HepG2 (cell line): ENCODE data around the gene AGMO.

Experiments used
- BRCA1 ChIP-seq: sonication (generic); formaldehyde crosslinking; IDR thresholded peaks from 2 replicates; pipeline ENCODE4 v1.4.0; 2020; ENCODE audit warnings: missing genetic modification reagents
- ELF1 ChIP-seq: sonication (generic); formaldehyde crosslinking; IDR thresholded peaks from 2 replicates; pipeline ENCODE4 v1.4.0; 2020; ENCODE audit warnings: missing genetic modification reagents
- EZH2 ChIP-seq: conservative IDR thresholded peaks from 2 replicates; pipeline ENCODE4 v1.6.1; 2012; ENCODE audit warnings: mild to moderate bottlenecking, low read depth, low read length, moderate library complexity
- FOXM1 ChIP-seq: sonication (generic); formaldehyde crosslinking; IDR thresholded peaks from 2 replicates; pipeline ENCODE4 v1.5.0; 2020; ENCODE audit warnings: missing genetic modification reagents
- SP1 ChIP-seq, 2 experiments: fragments of 450-650 bp in 1 of 2; sonication (generic) in 1 of 2; formaldehyde crosslinking in 1 of 2; IDR thresholded peaks; 2 replicates each; pipeline versions ENCODE4 v1.4.0 to v1.6.1; 2016 to 2020; ENCODE audit warnings: missing genetic modification reagents in 1 of 2
- SUZ12 ChIP-seq: fragments of 150-350 bp; IDR thresholded peaks from 2 replicates; pipeline ENCODE4 v1.6.1; 2014; ENCODE audit warnings: low read depth, low read length
- TAF1 ChIP-seq: sonication (generic); formaldehyde crosslinking; IDR thresholded peaks from 2 replicates; pipeline ENCODE4 v1.4.0; 2020; ENCODE audit warnings: missing genetic modification reagents
- TBL1XR1 ChIP-seq: fragments of 150-350 bp; IDR thresholded peaks from 2 replicates; pipeline ENCODE4 v1.6.1; 2014; ENCODE audit warnings: borderline replicate concordance, low read length; ENCODE audit not compliant: partially characterized antibody
- ZFX ChIP-seq: sonication (generic); formaldehyde crosslinking; IDR thresholded peaks from 2 replicates; pipeline ENCODE4 v1.4.0; 2020; ENCODE audit warnings: mild to moderate bottlenecking, low read depth, missing genetic modification reagents, moderate library complexity
- ZNF274 ChIP-seq: sonication (generic); formaldehyde crosslinking; IDR thresholded peaks from 2 replicates; pipeline ENCODE4 v1.5.1; 2020; ENCODE audit warnings: mild to moderate bottlenecking, missing genetic modification reagents
- ZNF3 ChIP-seq: IDR thresholded peaks from 2 replicates; pipeline ENCODE4 v1.7.0; 2017; ENCODE audit warnings: inconsistent platforms
- TF ChIP-seq, protein P1 (sequence below): sonication (generic); formaldehyde crosslinking; IDR thresholded peaks from 2 replicates; pipeline ENCODE4 v1.4.0; 2020; ENCODE audit warnings: missing genetic modification reagents
- TF ChIP-seq, protein P2 (sequence below): sonication (generic); formaldehyde crosslinking; IDR thresholded peaks from 2 replicates; pipeline ENCODE4 v1.5.0; 2020; ENCODE audit warnings: mild to moderate bottlenecking, missing genetic modification reagents, moderate library complexity
- TF ChIP-seq, protein P3 (sequence below): sonication (generic); formaldehyde crosslinking; IDR thresholded peaks from 2 replicates; pipeline ENCODE4 v1.8.1; 2023; ENCODE audit warnings: mild to moderate bottlenecking, inconsistent platforms, moderate library complexity, missing genetic modification reagents, borderline replicate concordance

GRCh38 chr7:15491361-15491760 is 70.5 kb downstream of the AGMO start:
- TF ChIP-seq, protein P1, sequence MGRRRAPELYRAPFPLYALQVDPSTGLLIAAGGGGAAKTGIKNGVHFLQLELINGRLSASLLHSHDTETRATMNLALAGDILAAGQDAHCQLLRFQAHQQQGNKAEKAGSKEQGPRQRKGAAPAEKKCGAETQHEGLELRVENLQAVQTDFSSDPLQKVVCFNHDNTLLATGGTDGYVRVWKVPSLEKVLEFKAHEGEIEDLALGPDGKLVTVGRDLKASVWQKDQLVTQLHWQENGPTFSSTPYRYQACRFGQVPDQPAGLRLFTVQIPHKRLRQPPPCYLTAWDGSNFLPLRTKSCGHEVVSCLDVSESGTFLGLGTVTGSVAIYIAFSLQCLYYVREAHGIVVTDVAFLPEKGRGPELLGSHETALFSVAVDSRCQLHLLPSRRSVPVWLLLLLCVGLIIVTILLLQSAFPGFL = no peak
- TF ChIP-seq ZNF274 (CRISPR knock-in tag) (no peak), ZNF3 (CRISPR knock-in tag) (no peak), SP1 (IDR thresholded peaks at IDR 0.05) (no peak), SP1 (CRISPR knock-in tag; IDR thresholded peaks at IDR 0.05) (no peak), ZFX (no peak), EZH2 (no peak), SUZ12 (no peak), TAF1 (CRISPR knock-in tag) (no peak), FOXM1 (no peak), ELF1 (CRISPR knock-in tag) (no peak), TBL1XR1 (no peak), BRCA1 (CRISPR knock-in tag) (no peak)
- TF ChIP-seq, protein P2, sequence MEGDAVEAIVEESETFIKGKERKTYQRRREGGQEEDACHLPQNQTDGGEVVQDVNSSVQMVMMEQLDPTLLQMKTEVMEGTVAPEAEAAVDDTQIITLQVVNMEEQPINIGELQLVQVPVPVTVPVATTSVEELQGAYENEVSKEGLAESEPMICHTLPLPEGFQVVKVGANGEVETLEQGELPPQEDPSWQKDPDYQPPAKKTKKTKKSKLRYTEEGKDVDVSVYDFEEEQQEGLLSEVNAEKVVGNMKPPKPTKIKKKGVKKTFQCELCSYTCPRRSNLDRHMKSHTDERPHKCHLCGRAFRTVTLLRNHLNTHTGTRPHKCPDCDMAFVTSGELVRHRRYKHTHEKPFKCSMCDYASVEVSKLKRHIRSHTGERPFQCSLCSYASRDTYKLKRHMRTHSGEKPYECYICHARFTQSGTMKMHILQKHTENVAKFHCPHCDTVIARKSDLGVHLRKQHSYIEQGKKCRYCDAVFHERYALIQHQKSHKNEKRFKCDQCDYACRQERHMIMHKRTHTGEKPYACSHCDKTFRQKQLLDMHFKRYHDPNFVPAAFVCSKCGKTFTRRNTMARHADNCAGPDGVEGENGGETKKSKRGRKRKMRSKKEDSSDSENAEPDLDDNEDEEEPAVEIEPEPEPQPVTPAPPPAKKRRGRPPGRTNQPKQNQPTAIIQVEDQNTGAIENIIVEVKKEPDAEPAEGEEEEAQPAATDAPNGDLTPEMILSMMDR (CRISPR knock-in tag) = no peak
- TF ChIP-seq, protein P3, sequence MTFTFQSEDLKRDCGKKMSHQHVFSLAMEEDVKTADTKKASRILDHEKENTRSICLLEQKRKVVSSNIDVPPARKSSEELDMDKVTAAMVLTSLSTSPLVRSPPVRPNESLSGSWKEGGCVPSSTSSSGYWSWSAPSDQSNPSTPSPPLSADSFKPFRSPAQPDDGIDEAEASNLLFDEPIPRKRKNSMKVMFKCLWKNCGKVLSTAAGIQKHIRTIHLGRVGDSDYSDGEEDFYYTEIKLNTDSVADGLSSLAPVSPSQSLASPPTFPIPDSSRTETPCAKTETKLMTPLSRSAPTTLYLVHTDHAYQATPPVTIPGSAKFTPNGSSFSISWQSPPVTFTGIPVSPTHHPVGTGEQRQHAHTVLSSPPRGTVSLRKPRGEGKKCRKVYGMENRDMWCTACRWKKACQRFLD (CRISPR knock-in tag) = no peak
